NB4 (cell line): Measurements from ENCODE around the gene RPL32.

Source experiments
- CTCF ChIP-seq: IDR thresholded peaks from one replicate; pipeline ENCODE4 v1.5.1; 2012; ENCODE audit warnings: low read depth, low read length
- MAX ChIP-seq: IDR thresholded peaks from 2 replicates; pipeline ENCODE4 v1.6.1; 2011; ENCODE audit warnings: low read depth, low read length
- MYC ChIP-seq: IDR thresholded peaks from 2 replicates; pipeline ENCODE4 v1.6.1; 2011; ENCODE audit warnings: low read depth, low read length
- POLR2A ChIP-seq: IDR thresholded peaks from 2 replicates; pipeline ENCODE4 v1.6.1; 2011; ENCODE audit warnings: mild to moderate bottlenecking; ENCODE audit not compliant: insufficient read length; ENCODE audit errors: extremely low read depth

- TF ChIP-seq CTCF (no peak), MYC (no peak), POLR2A (no peak), MAX (no peak)
Observed at GRCh38 chr3:12807066-12807465, 34.3 kb downstream of the RPL32 start.
